Skin of body (tissue), 2 donors: ENCODE results near the gene TXNDC8. TPM values are rescaled to one million over a fixed set of nuclear protein-coding genes. Genes with fewer than 3 reads are reported as not detected.
"Not testable (repeated sequence)": the region's sequence is repeated elsewhere in the genome, so short reads cannot be mapped to it uniquely, and the experiment has no call there.

ENCODE experiments used
- DNase-seq: peaks from one replicate; lab custom pipeline; 2025; lab: John Stamatoyannopoulos, UW
- total RNA-seq: library from RNA; depleted of rRNA; stranded (reverse); fragments of >200 nt; gene quantifications from one replicate; pipeline ENCODE4 v1.2.3, GENCODE V29; 2014

Gene TXNDC8
- not detected for total RNA-seq

GRCh38 chr9:110337727-110338126, at the start of gene TXNDC8:
Gene TXNDC8 (minus strand): TSS chr9:110337863.
- peak; percentile 79 for DNase-seq

- no peak for DNase-seq
Measured at GRCh38 chr9:110383491-110383890, 45.8 kb upstream of the TXNDC8 start.

- no peak for DNase-seq
Measured at GRCh38 chr9:110382731-110383130, 45.1 kb upstream of the TXNDC8 start.

GRCh38 chr9:110371411-110372007, 33.8 kb upstream of the TXNDC8 start:
- no peak for DNase-seq

GRCh38 chr9:110370315-110370714, 32.7 kb upstream of the TXNDC8 start:
- DNase-seq = peak; percentile 35

- DNase-seq = no peak
Measured at GRCh38 chr9:110364451-110364850, 26.8 kb upstream of the TXNDC8 start.

GRCh38 chr9:110358992-110359391, 21.3 kb upstream of the TXNDC8 start:
- not testable (repeated sequence) for DNase-seq

- DNase-seq = no peak
Measured at GRCh38 chr9:110357505-110357904, 19.8 kb upstream of the TXNDC8 start.

- no peak for DNase-seq
Measured at GRCh38 chr9:110356639-110357395, 19.2 kb upstream of the TXNDC8 start.

GRCh38 chr9:110355911-110356310, 18.2 kb upstream of the TXNDC8 start:
- DNase-seq = no peak

- DNase-seq = peak; percentile 60
Measured at GRCh38 chr9:110351009-110351467, 13.4 kb upstream of the TXNDC8 start.

GRCh38 chr9:110346325-110346724, 8.7 kb upstream of the TXNDC8 start:
- DNase-seq = no peak

- peak; percentile 89 for DNase-seq
Measured at GRCh38 chr9:110344821-110345220, 7.2 kb upstream of the TXNDC8 start.

- no peak for DNase-seq
Measured at GRCh38 chr9:110343551-110343950, 5.9 kb upstream of the TXNDC8 start.

- no peak for DNase-seq
Measured at GRCh38 chr9:110340306-110340705, 2.6 kb upstream of the TXNDC8 start.

GRCh38 chr9:110338143-110338542, 480 bp upstream of the TXNDC8 start:
- DNase-seq = no peak

- no peak for DNase-seq
Measured at GRCh38 chr9:110336363-110336762, 1.3 kb downstream of the TXNDC8 start.

GRCh38 chr9:110334871-110335270, 2.8 kb downstream of the TXNDC8 start:
- DNase-seq = no peak

- DNase-seq = no peak
Measured at GRCh38 chr9:110334183-110334582, 3.5 kb downstream of the TXNDC8 start.

- DNase-seq = no peak
Measured at GRCh38 chr9:110332766-110333165, 4.9 kb downstream of the TXNDC8 start.

- no peak for DNase-seq
Measured at GRCh38 chr9:110330484-110331105, 7.1 kb downstream of the TXNDC8 start.

- DNase-seq = no peak
Measured at GRCh38 chr9:110329639-110330230, 7.9 kb downstream of the TXNDC8 start.
